Measurements from ENCODE around the gene VSNL1.

Gene VSNL1

DNA sequence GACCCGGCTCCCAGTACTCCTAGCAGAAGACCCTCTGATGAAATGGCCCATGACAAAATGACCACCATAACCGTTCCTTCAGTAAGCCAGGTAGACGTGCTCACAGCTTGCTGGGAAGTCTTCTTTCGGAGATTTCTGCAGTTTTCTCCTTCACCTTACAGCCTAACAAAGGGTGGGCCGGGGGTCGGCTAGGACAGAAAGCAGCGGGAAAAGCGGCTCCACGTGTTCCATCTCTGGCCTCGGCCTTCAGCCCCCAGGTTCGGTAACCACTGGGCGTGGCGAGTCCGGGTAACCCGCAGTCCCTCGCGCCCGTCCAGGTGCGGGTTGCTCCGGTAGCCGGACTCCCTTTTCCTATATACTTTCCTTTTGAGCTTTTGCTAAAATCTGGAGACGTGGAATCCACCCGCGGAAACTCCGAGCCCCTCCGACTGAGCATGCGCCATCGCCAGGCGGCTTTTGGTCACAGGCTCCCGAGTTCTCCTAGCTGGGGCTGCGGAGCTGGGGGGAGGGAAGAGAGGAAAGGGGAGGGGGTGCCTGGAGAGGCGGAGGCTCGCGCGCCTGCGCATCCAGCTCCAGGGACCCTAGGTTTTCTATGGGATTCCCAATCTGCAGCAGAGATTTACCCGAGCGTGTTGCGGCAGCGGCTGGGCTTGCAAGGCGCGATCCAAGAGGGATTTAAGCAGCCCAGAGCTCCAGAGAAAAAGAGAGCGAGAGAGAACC is at the start of gene VSNL1:
Gene VSNL1 (plus strand): TSS at position 604 of the 720 bp plus-strand sequence. CDS start 51,379 bp downstream, outside the sequence.
- no peaks in the 10 kb centered on the region for H3K36me3 ChIP-seq
- no peaks in the 10 kb centered on the region for H3K9me3 ChIP-seq (ENCODE audit: severe bottlenecking)
- peak; percentile 97 for DNase-seq
- no peak for TF ChIP-seq CTCF (IDR thresholded peaks at IDR 0.05; ENCODE audit: low read depth, low read length)
- peak within 1 kb of the TSS; percentile 75 for H3K4me3 ChIP-seq (ENCODE audit: low read depth, low read length)
- H3K27ac ChIP-seq, result peak within 1 kb of the TSS; percentile 58
- no peaks in the 10 kb centered on the region for H3K27me3 ChIP-seq (ENCODE audit: insufficient read depth, low read depth, severe bottlenecking)

DNA sequence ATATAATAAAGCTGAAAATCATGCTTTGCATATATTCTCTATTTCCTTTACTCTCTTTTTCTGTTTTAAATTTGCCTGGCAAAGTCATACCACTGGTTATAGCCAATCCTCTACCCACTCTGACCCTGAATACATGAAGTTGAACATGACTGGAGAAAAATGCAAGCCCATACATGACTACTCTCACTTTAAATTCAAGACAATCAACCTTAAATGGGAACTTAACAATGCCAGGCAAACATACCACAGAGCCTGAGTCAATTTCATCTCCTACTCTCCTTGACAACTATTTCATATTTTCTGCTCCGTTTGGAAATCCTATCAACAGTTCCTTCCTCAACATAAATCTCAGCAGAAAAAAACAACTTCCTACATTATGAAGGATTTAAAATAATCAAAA is 44.9 kb upstream of the VSNL1 start:
- Histone ChIP-seq H3K4me3 (ENCODE audit: low read depth, low read length) (no peak overlapping the region), H3K27ac (no peak overlapping the region), H3K9me3 (ENCODE audit: severe bottlenecking) (no peaks in the 10 kb centered on the region), H3K27me3 (ENCODE audit: insufficient read depth, low read depth, severe bottlenecking) (no peaks in the 10 kb centered on the region), H3K36me3 (no peaks in the 10 kb centered on the region)
- no peak for TF ChIP-seq CTCF (IDR thresholded peaks at IDR 0.05; ENCODE audit: low read depth, low read length)
- no peak for DNase-seq

DNA sequence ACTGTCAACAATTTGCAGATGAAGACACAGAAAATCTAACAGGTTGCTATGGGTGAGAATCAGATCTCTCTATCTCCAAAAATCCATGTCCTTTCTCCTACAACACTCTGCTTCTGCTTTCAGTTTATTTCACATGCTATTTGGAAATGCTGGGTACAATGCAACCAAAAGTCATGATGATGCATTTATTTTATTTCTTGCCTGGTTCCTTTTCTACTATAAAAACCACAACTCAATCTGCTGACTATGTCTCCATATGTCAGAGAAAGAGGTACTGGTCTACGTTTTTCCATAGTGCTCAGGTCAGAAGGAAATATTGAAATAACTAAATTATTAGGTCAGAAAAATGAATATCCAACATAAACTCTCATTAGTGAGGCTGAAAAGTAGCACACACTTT is 42.8 kb upstream of the VSNL1 start:
- no peaks in the 10 kb centered on the region for H3K27me3 ChIP-seq (ENCODE audit: insufficient read depth, low read depth, severe bottlenecking)
- H3K4me3 ChIP-seq (ENCODE audit: low read depth, low read length), result no peak overlapping the region
- no peak overlapping the region for H3K27ac ChIP-seq
- no peaks in the 10 kb centered on the region for H3K9me3 ChIP-seq (ENCODE audit: severe bottlenecking)
- H3K36me3 ChIP-seq, result no peaks in the 10 kb centered on the region
- DNase-seq, result no peak
- no peak for TF ChIP-seq CTCF (IDR thresholded peaks at IDR 0.05; ENCODE audit: low read depth, low read length)

DNA sequence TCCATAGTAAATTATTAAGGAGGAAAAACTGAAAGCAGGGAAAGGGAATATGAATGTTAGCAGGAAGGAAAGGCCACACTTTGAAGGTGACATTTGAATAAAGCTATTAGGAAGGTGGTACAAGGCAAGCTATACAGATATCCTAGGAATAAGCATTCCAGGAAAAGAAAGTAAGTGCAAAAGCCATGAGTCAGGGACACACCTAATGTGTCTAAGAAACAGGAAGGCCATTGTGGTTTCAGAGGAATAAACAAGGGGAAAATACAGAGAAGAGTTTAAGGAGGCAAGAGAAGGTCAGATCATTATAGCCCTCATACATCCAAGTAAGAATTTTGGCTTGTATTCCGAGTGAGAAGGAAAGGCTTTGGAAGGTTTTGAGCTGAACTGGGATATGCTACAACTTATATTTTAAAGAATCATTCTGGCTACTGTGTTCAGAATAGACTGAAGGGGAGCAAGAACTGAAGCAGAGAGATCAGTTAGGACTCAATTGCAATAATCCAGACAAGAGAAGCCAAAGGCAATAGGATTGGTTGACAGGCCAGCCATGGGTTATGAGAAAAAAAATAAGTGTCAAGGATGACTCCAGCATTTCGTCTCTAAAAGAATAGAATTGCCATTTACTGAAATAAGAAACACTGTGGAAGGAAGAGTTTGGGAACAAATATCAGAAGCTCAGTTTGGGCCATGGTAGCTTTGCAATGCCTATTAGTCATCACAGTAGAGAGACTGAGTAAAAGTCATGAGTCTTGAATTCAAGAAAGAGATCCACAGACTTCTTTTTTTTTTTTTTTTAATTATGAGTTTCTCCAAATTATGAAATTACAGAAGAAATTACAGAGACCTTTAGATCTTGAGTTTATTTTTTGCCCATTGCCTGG is 33.5 kb upstream of the VSNL1 start:
- Histone ChIP-seq H3K9me3 (ENCODE audit: severe bottlenecking) (no peaks in the 10 kb centered on the region), H3K4me3 (ENCODE audit: low read depth, low read length) (no peak overlapping the region), H3K27me3 (ENCODE audit: insufficient read depth, low read depth, severe bottlenecking) (no peaks in the 10 kb centered on the region), H3K27ac (no peak overlapping the region), H3K36me3 (no peaks in the 10 kb centered on the region)
- no peak for TF ChIP-seq CTCF (IDR thresholded peaks at IDR 0.05; ENCODE audit: low read depth, low read length)
- no peak for DNase-seq

DNA sequence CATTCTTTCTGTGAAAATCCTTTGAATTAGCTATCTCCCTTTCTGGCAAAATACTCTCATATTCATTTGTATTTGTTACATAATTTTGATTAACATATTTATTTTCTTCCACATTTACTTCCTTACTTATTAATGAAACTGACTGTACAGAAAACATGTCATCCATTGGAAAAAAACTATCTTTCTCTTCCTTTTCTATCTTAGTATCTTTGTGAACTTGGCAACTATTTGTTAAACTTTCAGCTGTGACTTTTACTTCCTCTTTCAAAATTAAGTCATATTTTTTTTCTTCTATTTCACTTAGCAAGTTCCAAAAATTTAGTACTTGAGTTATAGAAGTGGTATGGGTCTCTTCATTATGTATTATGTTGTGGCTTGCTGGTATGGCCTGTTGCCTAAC is 24.8 kb upstream of the VSNL1 start:
- Histone ChIP-seq H3K27ac (no peak overlapping the region), H3K4me3 (ENCODE audit: low read depth, low read length) (no peak overlapping the region), H3K9me3 (ENCODE audit: severe bottlenecking) (no peaks in the 10 kb centered on the region), H3K27me3 (ENCODE audit: insufficient read depth, low read depth, severe bottlenecking) (no peaks in the 10 kb centered on the region), H3K36me3 (no peaks in the 10 kb centered on the region)
- TF ChIP-seq CTCF (IDR thresholded peaks at IDR 0.05; ENCODE audit: low read depth, low read length), result no peak
- DNase-seq, result no peak
